Pulmonary artery endothelial cell (primary cell): ENCODE measurements around the gene CCDC33. TPM values are rescaled to one million over a fixed set of nuclear protein-coding genes. Genes with fewer than 3 reads are reported as not detected.

Experiments
- DNase-seq: peaks from one replicate; pipeline ENCODE4 v3.0.0-alpha.2; 2011; ENCODE audit warnings: low read depth, low spot score
- total RNA-seq: library from RNA; depleted of rRNA; stranded (reverse); fragments of >200 nt; gene quantifications from 2 replicates; pipeline ENCODE4 v1.2.3, GENCODE V29; 2014

CCDC33 gene
- total RNA-seq, 1 donor from 2014 or later: not detected

DNA sequence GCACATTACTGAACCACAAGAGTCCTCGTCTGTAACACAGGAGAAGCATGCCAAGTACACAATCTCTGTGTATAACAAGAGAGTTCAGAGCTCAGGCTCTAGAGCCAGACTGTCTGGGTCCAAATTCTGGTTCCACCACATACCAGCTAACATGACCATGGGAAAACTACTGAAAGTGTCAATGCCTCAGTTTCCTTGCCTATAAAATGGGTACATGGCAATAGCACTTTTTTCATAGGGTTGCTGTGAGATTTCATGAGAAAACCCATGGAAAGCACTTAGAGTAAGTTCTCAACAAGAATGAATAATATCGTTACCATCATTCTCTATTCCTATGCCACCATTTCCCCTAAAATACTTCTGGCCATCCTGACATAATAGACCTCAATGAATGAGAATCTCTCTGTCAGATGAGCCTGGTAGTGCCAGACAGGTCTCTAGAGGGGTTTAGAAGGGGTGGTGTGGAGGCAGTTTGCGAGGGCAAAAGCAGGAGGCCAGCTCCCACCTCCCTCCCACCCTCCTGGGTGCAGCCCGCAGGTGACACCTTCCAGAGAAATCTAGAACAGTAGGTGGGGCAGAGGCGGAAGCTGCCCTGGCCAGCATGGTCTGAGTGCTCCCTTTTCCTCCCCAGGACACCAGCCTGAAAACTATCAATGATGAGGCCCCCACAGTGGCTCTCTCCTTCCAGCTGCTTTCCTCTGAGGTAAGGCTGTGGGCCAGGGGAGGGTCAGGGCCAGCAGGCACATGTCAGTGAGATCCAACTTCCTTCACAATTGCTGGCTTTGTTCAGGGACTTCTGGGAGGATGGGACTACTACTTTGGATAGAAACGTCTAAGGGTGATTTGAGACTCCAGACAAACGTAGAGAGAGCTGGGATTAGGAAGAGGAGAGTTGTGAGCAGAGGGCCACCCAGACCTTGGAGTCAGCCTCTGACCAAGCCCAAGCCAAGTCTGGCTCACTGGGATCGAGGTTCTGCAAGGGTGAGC, 45.3 kb downstream of the CCDC33 start:
- no peak for DNase-seq

DNA sequence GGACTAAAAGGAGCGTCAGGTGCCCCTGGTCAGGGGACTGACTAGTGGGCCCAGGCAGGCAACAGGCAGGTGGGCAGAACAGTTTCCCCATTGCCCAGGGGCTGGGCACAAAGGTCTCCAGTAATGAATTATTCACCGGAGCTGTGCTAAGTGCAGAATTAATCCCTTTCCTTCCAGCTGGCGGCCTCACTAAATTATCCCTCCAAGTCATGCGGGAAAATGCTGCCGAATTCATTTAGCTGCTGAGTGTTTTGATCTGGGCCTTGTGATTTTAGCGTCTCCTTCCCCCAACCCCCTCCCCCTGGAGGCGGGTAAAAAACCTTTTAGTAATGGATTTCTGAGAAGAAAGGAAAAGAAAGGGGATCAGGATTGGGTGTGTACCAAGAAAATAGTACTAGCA, 47.2 kb downstream of the CCDC33 start:
- DNase-seq: no peak

DNA sequence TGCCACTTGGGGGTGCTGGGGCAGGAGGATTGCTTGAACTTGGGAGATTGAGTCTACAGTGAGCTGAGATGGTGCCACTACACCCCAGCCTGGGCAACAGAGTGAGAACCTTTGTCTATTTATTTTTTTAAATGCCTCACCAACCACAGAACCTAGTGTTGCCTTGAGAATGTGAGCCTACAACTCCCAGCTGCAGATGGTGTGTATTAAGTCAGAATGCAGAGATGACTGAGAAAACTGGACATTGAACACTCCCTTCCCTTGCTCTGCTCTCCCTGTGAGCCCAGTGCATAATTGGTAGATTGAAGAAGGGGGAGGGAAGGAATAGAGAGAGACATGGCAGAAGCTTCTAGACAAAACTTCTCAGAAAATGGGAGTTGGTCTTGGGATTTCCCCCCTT, 53.5 kb downstream of the CCDC33 start:
- DNase-seq: no peak

DNA sequence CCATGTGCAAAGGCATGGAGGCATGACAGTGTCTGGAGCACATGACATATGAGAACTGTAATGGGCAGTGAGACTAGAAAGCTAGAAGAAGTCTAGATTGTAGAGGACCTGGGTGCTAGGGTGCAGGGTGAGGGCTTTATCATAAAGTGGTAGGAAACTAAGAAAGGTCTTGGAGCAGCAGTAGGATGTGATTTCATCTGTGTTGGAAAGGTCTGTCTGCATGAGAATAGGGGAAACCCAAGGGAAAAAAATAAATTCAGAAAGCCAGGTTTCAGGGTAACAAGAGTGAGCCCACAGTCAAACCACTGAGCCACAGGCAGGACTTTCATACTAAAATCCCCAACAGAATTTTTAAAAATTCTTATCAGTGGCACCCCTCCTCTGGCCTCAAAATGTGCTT, 54.5 kb downstream of the CCDC33 start:
- no peak for DNase-seq

DNA sequence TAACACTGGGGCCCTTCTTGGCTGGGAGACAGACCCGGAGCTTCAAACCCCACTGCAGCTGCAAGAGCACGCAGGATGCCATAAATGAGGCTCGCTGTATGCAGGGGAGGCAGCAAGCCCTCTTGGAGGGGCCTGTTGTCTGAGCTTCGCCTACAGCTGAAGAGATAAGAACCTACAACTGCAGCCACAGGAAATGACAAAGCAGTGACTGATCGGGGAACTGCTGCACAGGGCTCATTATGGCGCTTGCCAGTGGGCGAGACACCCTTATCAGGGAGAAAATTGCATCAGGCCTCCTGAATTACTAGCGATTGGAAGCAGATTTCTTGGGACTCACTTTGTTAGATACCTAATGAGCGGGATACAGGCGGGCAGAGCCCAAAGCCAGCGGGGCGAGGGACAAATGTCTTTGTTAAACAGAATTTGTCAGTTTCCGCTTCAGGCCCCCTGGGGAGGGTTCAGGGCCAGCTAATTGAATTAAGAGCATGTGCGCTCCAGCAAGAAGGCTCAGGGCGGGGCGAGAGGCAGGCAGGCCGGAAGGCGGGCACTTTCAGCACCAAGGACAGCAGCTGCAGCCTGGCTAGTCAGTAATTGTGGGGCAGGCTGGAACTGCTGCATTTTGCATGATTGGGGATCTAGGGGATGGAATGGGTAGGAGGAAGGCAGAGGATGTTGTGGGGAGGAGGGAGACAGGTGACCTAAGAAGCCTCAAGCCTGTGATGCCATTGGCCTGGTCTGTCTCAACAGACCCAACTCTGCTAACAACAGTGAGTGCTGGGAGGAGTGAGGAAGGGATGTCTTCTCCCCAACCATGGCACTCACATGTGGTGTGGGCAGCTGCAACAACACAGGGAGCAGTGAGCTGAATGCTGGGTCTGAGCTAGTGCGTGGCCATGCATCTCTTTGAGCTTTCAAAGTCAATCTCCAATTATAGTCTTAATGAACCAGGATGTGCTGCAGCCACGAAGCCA, 55.3 kb downstream of the CCDC33 start:
- peak; percentile 22 for DNase-seq

DNA sequence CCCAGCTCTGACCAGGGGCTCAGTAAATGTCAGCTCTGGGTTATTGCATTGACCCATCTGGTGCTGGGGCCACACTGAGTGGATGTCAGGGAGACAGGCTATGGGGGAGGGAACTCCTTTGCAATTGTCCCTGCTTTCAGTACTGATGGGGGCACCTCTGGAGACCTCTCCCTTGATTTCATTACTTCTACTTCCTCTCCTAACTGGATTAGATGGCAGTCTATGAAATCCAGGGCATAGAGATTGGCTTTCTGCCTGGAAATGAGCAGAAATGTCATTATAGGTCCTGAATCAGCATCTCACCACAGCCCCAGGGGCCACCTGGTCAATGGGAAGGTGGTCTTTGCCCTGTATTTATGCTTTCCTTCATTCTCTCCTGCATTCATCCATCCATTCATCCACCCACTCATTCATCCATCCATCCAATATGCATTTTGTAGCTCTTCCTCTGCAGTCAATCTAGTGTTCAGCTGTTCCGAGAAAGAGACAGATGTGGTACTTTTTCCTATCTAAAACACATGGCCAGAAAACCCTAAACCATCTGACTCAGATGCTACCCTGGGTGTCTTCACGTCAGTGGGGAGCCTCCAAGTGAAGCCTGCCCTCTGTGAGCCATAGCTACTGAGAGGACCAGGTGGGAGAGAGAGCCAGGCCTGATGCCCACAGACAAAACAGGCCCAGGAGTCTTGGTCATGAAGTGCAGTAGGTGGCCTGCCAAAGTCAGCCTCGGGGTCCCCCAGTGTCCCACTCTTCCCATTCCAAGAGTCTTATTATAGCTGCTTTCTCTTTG, 57.1 kb downstream of the CCDC33 start:
- DNase-seq: no peak

DNA sequence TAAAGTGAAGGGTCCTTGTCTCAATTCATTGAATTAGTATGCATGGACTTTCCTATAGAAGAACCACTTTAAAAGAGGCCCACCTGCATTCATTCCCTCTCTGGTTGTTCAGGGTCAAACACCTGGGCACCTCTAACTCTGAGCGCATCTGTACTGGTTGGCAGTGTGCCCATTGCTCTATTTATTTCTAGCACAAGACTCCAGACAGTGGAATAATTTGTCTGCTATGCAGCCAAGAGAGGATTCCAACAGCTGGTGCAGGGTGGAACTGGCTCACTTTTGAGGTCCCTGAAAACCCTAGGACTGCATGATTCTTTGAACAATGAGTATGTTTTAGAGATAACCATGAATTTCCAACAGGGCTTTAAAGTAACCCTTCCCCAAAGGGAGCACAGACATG, 57.9 kb downstream of the CCDC33 start:
- no peak for DNase-seq

DNA sequence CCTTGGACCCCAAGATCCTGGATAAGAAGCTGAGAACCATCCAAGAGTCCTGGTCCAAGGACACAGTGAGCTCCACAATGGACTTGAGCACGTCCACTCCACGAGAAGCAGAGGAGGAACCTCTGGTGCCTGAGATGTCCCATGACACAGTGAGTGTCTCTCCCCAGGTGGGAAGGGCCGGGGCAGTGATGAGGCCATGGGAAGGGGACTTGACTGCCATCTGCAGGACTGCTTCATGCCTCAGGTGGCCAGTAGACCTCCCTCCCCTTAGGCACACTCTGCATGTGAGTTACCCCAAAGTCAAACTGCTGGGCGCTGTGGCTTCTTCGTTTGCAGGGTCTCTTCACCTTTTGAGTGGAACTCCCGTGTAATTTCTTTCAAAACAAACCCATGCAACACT, 59.7 kb downstream of the CCDC33 start:
- no peak for DNase-seq

DNA sequence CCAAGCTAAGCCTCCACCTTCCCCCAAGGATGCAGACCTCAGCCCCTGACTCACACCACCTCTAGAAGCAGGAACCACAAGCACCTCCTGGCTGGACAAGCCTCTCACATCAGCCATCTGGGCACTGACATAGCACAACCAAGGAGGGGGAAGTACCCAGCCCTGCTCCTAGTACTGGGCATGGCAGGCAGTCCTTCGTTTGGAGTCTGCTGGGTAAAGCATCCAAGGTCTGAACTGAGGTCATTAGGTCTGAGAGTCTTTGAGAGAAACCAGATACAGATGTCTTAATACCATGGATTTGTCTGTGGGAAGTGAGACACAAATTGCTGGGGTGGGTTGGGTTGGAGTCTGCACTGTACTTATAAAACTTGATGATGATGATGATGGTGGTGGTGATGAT, 61.8 kb downstream of the CCDC33 start:
- DNase-seq: no peak

DNA sequence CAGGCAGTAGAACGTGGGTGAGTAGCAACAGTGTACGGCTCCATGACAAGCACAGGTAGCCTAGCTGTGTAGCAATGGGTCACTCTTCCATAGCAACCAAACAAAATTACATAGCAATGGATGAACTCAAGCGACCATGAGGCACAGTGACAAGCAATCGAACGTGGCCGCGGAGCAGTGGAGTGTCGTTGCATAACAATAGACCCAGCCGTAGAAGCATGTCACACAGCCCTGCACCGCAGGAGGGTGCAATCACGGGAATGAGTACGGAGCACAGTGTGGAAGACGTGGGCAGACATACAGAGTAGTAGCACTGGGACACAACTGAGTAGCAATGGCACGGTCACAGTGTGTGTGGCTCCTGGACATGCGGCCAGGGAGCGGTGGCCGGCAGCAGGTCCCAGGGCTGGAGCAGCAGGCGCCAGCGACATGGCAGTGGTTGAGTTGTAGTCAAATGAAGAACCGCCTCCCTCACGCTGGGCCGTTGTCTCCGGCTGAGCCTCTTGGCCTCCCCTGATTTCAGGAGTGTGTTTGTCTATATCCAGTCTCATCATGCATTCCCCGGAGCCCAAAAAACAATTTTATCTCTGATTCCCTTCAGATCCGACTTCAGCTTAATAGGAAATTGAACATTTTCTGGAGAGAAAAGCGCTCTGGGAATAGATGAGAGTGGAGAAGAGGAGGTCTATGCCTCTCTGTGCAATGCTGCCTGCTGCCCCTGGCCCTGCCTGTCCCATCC, 64.1 kb downstream of the CCDC33 start:
- DNase-seq: no peak

DNA sequence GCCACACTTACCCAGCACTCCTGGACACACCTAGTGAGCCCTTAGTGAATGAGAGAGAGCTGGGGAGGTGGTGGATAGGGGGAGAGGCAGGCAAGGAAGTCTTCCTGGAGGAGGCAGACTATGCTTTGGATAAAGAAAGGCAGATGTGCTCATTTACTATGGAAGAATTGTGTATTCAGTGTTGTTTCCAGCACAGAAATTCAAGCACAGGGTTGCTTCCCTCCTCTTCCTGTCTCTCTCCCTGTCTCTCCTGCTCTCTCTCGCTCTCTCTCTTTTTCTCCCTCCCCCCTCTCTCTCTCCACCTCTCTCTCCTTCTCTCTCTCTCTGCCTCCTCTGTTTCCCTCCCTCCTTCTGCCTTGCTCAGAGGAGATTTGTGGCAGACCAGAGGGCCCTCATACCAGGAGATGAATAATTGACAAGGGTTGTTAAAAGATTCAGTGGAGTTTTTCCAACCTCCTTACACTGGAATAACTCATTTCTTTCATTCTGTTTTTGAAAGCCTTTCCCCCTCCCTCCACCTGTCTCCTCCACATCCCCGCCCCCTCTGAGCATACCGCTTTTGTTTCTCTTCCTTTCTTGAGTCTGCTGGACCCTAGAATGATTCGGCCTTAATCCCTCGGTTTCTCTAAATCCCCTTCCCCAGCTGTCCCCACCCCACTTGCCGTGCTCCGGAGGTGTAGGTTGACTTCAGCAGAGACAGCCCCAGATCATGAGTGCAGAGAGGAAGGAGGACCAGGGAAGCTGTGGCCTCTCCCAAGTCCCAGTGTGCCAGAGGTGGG, 65.6 kb downstream of the CCDC33 start:
- no peak for DNase-seq

DNA sequence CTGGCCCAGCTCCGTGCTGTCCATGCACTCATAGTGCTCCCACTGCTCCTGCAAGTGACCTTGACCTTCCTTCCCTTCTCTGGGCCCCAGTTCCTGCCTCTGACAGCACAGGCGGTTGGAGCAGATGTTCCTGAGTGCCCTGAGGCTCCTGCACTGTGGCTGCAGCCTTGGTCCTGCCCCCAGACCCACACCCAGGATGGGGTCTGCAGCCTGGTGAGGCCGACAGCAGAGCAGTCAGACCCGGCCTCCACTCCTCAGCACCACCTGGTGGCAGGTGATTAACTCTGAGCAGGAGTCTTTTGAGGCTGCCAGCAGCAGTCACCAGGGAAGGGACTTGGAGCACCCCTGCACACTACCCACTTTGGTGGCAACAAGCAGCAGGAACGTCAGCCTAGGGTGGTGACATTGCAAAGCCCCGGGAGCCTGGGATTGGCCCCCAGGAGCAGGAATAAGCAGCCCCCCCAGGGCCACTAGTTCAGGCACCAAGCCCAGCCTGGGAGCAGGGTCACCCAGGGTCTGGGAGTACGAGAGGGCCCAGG, 66.8 kb downstream of the CCDC33 start:
- DNase-seq: no peak

DNA sequence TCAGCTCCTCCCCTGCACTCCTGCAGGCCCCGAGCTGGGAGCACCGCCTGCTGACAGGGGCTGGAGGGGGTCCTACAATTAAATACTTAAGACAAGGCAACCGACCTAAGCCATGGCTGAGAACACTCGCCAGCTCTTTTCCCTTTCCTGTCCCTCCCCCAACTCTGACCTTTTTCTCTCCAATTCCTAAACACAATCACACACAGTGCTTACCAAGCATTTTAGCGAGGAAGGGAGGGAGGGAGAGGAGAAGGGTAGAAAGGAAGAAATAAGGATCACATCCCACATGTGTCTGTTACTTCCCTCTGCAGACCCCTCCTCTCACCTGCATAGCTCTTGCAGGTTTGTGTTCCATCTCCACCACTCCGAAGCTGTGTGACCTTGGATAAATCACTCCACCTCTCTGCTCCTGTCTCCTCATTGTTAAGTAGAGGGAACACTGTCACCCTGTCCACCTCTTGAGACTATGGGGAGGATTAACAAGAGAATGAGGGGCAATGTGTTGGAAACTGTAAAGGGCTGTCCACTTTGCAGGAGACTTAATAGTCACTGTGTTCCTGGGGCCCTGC, 67.7 kb downstream of the CCDC33 start:
- DNase-seq: no peak

DNA sequence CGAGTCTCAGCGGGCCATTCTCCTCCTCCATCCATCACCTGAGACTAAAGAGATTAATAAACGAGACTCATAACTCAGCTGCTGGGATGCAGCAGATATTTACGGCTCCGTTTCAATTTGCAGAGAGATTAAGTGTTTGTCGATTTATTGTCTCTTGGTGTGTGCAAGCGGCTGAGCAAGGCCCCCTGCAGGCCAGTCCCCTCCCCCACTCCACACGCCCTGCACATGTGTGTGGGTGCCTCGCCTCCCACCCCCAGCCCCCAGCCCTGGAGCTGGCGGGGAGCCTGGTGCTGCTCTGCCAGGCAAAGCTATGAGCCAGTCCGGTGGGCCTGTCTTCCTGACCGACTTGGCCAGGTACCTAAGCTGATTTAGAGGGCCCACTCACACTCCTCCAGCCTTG, 68.3 kb downstream of the CCDC33 start:
- DNase-seq: no peak

DNA sequence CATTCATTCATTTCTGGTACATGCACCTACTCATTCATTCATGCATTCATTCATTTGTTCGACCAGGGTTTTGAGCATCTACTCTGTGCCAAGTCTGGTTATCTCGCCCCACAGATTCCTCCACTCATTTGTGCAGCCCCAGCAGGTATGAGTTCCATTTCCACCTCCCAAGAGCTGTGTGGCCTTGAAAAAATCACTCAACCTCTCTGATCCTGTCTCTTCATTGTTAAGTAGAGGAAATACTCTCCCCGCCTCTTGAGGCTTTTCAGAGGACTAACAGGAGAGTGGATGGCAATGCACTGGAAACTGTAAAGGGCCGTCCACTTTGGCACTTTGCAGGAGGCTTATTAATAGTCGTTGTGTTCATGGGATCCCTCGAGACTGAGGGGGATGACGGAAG, 69.6 kb downstream of the CCDC33 start:
- DNase-seq: no peak

DNA sequence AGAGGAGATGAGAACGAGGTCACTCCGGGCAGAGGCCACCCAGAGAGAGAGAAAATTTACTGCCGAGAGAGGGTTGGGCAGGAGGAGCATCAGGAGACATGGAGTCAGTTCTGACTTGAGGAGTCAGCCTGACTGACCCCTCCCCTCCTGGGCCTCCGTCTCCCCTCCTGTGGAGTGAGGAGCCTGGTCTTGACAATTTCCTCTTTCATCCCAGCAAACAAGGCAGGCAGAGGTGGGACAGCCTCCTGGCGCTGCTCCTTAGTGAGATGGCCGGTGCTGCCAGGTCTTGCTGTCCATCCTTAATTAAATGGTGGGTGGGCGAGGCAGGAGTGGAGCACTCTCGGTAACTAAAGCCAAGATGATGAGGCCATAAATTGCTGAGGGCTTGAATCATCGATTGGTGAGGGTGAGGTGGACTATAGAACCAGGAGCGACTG, 70.7 kb downstream of the CCDC33 start:
- no peak for DNase-seq

DNA sequence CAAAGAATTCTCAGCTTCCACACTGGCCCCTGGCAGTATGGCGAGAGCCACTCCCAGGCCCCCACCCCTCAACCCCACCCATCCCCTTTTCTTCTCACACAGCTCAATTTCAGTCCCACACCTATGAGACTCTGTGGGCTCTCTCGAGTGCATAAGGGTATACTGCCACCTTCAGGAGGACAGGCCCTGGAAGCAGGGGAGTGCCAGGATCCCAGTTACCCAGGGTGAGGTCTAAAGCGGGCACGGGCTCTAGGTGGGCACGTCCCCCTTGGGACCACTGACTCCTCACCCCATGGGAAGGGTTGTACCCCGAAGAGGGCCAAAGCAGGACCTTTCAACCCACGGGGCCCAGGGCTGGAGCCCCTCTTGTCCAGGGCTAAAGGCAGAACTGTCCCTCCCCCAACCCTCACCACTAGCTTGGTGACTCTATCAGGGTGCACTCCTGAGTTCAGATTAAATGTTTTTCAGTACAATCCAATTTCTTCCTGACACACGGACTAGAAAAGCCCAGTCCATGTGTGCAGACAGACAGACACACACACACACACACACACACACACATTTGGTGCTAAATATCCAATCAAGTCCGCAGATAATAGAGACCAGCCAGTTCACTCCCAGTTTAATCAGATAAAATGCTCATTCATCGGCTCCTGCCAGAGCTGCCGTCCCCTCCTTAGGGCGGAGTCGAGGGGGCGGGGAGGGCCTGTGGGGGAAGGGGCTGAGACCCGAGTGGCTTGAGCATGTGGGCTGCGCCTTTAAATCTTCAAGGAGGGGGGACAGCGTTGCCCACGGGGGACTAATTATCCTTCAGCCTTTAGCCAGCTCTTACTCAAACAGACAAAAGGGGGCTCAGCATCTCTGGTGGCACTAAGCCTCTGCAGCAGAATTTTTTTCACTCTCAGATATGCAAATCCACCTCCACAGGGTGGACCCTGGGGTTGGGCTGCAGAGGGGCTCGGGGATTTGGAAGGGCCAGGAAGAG, 72.0 kb downstream of the CCDC33 start:
- no peak for DNase-seq
